OCI-LY3 (cell line): Measurements from ENCODE around the gene LRPPRC.

Experiments
- CTCF ChIP-seq: fragments of 200-600, 300-600 bp; sonication (generic); IDR thresholded peaks from 2 replicates; pipeline ENCODE4 v1.5.1; 2014; ENCODE audit warnings: antibody characterized with exemption, low read length, low read depth
- EZH2phosphoT487 ChIP-seq: fragments of 200-600 bp; shearing (Covaris generic); IDR thresholded peaks from 2 replicates; pipeline ENCODE4 v1.6.1; 2018; ENCODE audit warnings: antibody characterized with exemption, mixed run types, low read depth

- no peak for TF ChIP-seq CTCF
- no peak for TF ChIP-seq EZH2phosphoT487
Measured at GRCh38 chr2:43937269-43937820, 58.4 kb downstream of the LRPPRC start.
